Neural progenitor cell (in vitro differentiated cells): ENCODE measurements around the gene IFI30. TPM values are rescaled to one million over a fixed set of nuclear protein-coding genes. Genes with fewer than 3 reads are reported as not detected.

Source experiments
- DNase-seq: peaks from one replicate; pipeline ENCODE4 v3.0.0-alpha.2; 2016; ENCODE audit warnings: low spot score
- H2AFZ ChIP-seq: fragments of 200-600 bp; sonication (generic); replicated peaks from 2 replicates; pipeline ENCODE4 v1.6.1; 2016; ENCODE audit warnings: antibody characterized with exemption
- H3F3A ChIP-seq: fragments of 200-600 bp; sonication (generic); 2 replicates; pipeline ENCODE4 v1.6.1; 2016; ENCODE audit warnings: antibody characterized with exemption, low read depth
- H3K27ac ChIP-seq: fragments of 200-600 bp; sonication (generic); 2 replicates; pipeline ENCODE4 v1.5.1; 2016; ENCODE audit warnings: mild to moderate bottlenecking
- H3K27me3 ChIP-seq: fragments of 200-600 bp; sonication (generic); 2 replicates; pipeline ENCODE4 v1.6.1; 2016; ENCODE audit warnings: mild to moderate bottlenecking, moderate library complexity
- H3K36me3 ChIP-seq: fragments of 200-600 bp; sonication (generic); 2 replicates; pipeline ENCODE4 v1.5.1; 2016
- H3K4me1 ChIP-seq: fragments of 200-600 bp; sonication (generic); 2 replicates; pipeline ENCODE4 v1.6.1; 2016; ENCODE audit warnings: mixed run types
- H3K4me2 ChIP-seq: fragments of 200-600 bp; sonication (generic); 2 replicates; pipeline ENCODE4 v1.6.1; 2016
- H3K4me3 ChIP-seq: fragments of 200-600 bp; sonication (generic); 2 replicates; pipeline ENCODE4 v1.5.1; 2016
- H3K79me2 ChIP-seq: fragments of 200-600 bp; sonication (generic); 2 replicates; pipeline ENCODE4 v1.6.1; 2016; ENCODE audit warnings: low read depth
- H3K9ac ChIP-seq: fragments of 200-600 bp; sonication (generic); 2 replicates; pipeline ENCODE4 v1.6.1; 2016
- H3K9me3 ChIP-seq: fragments of 200-600 bp; sonication (generic); 2 replicates; pipeline ENCODE4 v1.5.1; 2016; ENCODE audit warnings: low read depth
- H4K20me1 ChIP-seq: fragments of 200-600 bp; sonication (generic); 2 replicates; pipeline ENCODE4 v1.6.1; 2016; ENCODE audit warnings: low read depth
- H3K27ac Mint-ChIP-seq: 3 replicates; pipeline ENCODE4 v1.8.0; 2021; ENCODE audit warnings: mixed read lengths
- H3K27me3 Mint-ChIP-seq: 2 replicates; pipeline ENCODE4 v1.8.0; 2022; ENCODE audit warnings: low read depth, mild to moderate bottlenecking, inconsistent platforms, moderate library complexity, mixed read lengths; ENCODE audit not compliant: insufficient read depth
- H3K36me3 Mint-ChIP-seq: 3 replicates; pipeline ENCODE4 v1.8.0; 2021; ENCODE audit warnings: mixed read lengths
- H3K4me1 Mint-ChIP-seq: 3 replicates; pipeline ENCODE4 v1.8.0; 2021; ENCODE audit warnings: mixed read lengths
- H3K4me3 Mint-ChIP-seq: 3 replicates; pipeline ENCODE4 v1.8.0; 2021; ENCODE audit warnings: mild to moderate bottlenecking, moderate library complexity, mixed read lengths
- H3K9me3 Mint-ChIP-seq: 3 replicates; pipeline ENCODE4 v1.8.0; 2020; ENCODE audit warnings: mixed read lengths
- CTCF ChIP-seq: fragments of 200-600 bp; sonication (generic); IDR thresholded peaks from 2 replicates; pipeline ENCODE4 v1.5.1; 2017; ENCODE audit warnings: antibody characterized with exemption, mild to moderate bottlenecking
- EZH2 ChIP-seq: fragments of 200-600 bp; sonication (generic); IDR thresholded peaks from 2 replicates; pipeline ENCODE4 v1.6.1; 2017; ENCODE audit warnings: antibody characterized with exemption, mild to moderate bottlenecking, moderate library complexity
- EZH2phosphoT487 ChIP-seq: fragments of 200-600 bp; sonication (generic); IDR thresholded peaks from 2 replicates; pipeline ENCODE4 v1.6.1; 2017; ENCODE audit warnings: antibody characterized with exemption
- total RNA-seq: library from RNA; depleted of rRNA; stranded (reverse); fragments of >200 nt; gene quantifications from 2 replicates; pipeline ENCODE4 v1.2.3, GENCODE V29; 2015; ENCODE audit warnings: low replicate concordance

Gene IFI30
- total RNA-seq, 1 donor from 2014 or later: not detected

- Histone ChIP-seq H2AFZ (no peak overlapping the region), H3K4me2 (no peak overlapping the region), H3K9ac (no peak overlapping the region), H3K27me3 (peaks cover 30% of the 10 kb centered on the region), H3K36me3 (no peaks in the 10 kb centered on the region), H3K79me2 (no peaks in the 10 kb centered on the region), H4K20me1 (no peaks in the 10 kb centered on the region), H3K27ac (no peak overlapping the region), H3K4me3 (no peak overlapping the region), H3K4me1 (no peaks in the 10 kb centered on the region), H3F3A (peaks cover 17% of the 10 kb centered on the region), H3K9me3 (no peaks in the 10 kb centered on the region)
- no peak for TF ChIP-seq CTCF
- TF ChIP-seq EZH2: no peak
- no peak for TF ChIP-seq EZH2phosphoT487
- H3K27me3 Mint-ChIP-seq: peaks cover 32% of the 10 kb centered on the region
- no peak for DNase-seq
- H3K27ac Mint-ChIP-seq: no peak overlapping the region
- H3K36me3 Mint-ChIP-seq: no peaks in the 10 kb centered on the region
- H3K4me3 Mint-ChIP-seq: peak overlapping the region; percentile 71
- peaks cover 5% of the 10 kb centered on the region for H3K4me1 Mint-ChIP-seq
- H3K9me3 Mint-ChIP-seq: peaks cover 2% of the 10 kb centered on the region
These were observed 1.4 kb downstream of the IFI30 start for GRCh38 chr19:18174983-18175382.

- H3K4me1 ChIP-seq: no peaks in the 10 kb centered on the region
- no peak overlapping the region for H2AFZ ChIP-seq
- no peak overlapping the region for H3K9ac ChIP-seq
- H3K9me3 Mint-ChIP-seq: peaks cover 2% of the 10 kb centered on the region
- H3K4me3 ChIP-seq: no peak overlapping the region
- no peaks in the 10 kb centered on the region for H3K36me3 Mint-ChIP-seq
- no peak overlapping the region for H3K4me3 Mint-ChIP-seq
- no peak overlapping the region for H3K27ac ChIP-seq
- no peaks in the 10 kb centered on the region for H3K79me2 ChIP-seq
- peaks cover 30% of the 10 kb centered on the region for H3K27me3 ChIP-seq
- no peaks in the 10 kb centered on the region for H4K20me1 ChIP-seq
- peaks cover 17% of the 10 kb centered on the region for H3F3A ChIP-seq
- no peak overlapping the region for H3K4me2 ChIP-seq
- peak overlapping the region; percentile 41 for H3K27ac Mint-ChIP-seq
- TF ChIP-seq EZH2: no peak
- no peak for TF ChIP-seq CTCF
- no peak for TF ChIP-seq EZH2phosphoT487
- H3K36me3 ChIP-seq: no peaks in the 10 kb centered on the region
- peaks cover 31% of the 10 kb centered on the region for H3K27me3 Mint-ChIP-seq
- no peak for DNase-seq
- H3K4me1 Mint-ChIP-seq: peaks cover 2% of the 10 kb centered on the region
- H3K9me3 ChIP-seq: no peaks in the 10 kb centered on the region
These were observed 3.0 kb downstream of the IFI30 start for GRCh38 chr19:18176367-18177310.

- H3K27ac ChIP-seq: no peak overlapping the region
- Mint-ChIP-seq H3K36me3 (no peaks in the 10 kb centered on the region), H3K4me1 (peaks cover 2% of the 10 kb centered on the region), H3K4me3 (no peak overlapping the region), H3K27ac (no peak overlapping the region), H3K27me3 (peaks cover 15% of the 10 kb centered on the region), H3K9me3 (peaks cover 2% of the 10 kb centered on the region)
- H3K9ac ChIP-seq: no peak overlapping the region
- no peak overlapping the region for H2AFZ ChIP-seq
- no peak for TF ChIP-seq EZH2phosphoT487
- no peak for TF ChIP-seq CTCF
- TF ChIP-seq EZH2: no peak
- no peaks in the 10 kb centered on the region for H3K4me1 ChIP-seq
- H3K4me3 ChIP-seq: no peak overlapping the region
- no peak for DNase-seq
- H4K20me1 ChIP-seq: no peaks in the 10 kb centered on the region
- H3K79me2 ChIP-seq: no peaks in the 10 kb centered on the region
- no peak overlapping the region for H3K4me2 ChIP-seq
- H3F3A ChIP-seq: no peaks in the 10 kb centered on the region
- peaks cover 9% of the 10 kb centered on the region for H3K27me3 ChIP-seq
- no peaks in the 10 kb centered on the region for H3K36me3 ChIP-seq
- no peaks in the 10 kb centered on the region for H3K9me3 ChIP-seq
These were observed 6.3 kb downstream of the IFI30 start for GRCh38 chr19:18179957-18180356.
